Lower leg skin (tissue), 4 donors: ENCODE results near the gene NKAIN4. TPM values are rescaled to one million over a fixed set of nuclear protein-coding genes. Genes with fewer than 3 reads are reported as not detected.

Experiments
- DNase-seq, 2 donors: peaks; one replicate each; pipeline ENCODE4 v3.0.0-alpha.2; 2019; ENCODE audit warnings: low spot score in 2 of 2
- H3K4me3 ChIP-seq: fragments of 200-600 bp; sonication (generic); 2 replicates; pipeline ENCODE4 v1.5.1; 2017; ENCODE audit warnings: mild to moderate bottlenecking, low read depth; ENCODE audit not compliant: poor library complexity, severe bottlenecking
- POLR2A ChIP-seq, 2 donors: fragments of 450-650 bp; IDR thresholded peaks; one replicate each; pipeline ENCODE4 v1.6.1; 2016 to 2017; ENCODE audit warnings: antibody characterized with exemption in 2 of 2, mild to moderate bottlenecking in 1 of 2, moderate library complexity in 1 of 2
- WGBS, 2 donors: methylation state at CpG; one replicate each; pipeline ENCODE4 v1.1.5; 2018; 5-methylcytosine and 5-hydroxymethylcytosine counted together
- intact Hi-C: fragments of 100-400 bp; cut with DNase I; formaldehyde crosslinking; loops from one replicate; pipeline ENCODE4 v1.15.0; 2023; ENCODE audit warnings: low total_unique reads
- total RNA-seq, 4 donors: library from RNA; depleted of rRNA; stranded (reverse); fragments of >200 nt; gene quantifications; one replicate each; pipeline ENCODE4 v1.1.0, GENCODE V29; 2016
- TF ChIP-seq, protein P1 (sequence below), 3 donors: fragments of 450-650 bp; IDR thresholded peaks; one replicate each; pipeline ENCODE4 v1.5.1; 2016; ENCODE audit warnings: antibody characterized with exemption in 3 of 3, mild to moderate bottlenecking in 3 of 3, moderate library complexity in 2 of 3

Gene NKAIN4
- total RNA-seq, 4 donors from 2014 or later, result 0.23 to 1.1 TPM; not detected in 2

DNA sequence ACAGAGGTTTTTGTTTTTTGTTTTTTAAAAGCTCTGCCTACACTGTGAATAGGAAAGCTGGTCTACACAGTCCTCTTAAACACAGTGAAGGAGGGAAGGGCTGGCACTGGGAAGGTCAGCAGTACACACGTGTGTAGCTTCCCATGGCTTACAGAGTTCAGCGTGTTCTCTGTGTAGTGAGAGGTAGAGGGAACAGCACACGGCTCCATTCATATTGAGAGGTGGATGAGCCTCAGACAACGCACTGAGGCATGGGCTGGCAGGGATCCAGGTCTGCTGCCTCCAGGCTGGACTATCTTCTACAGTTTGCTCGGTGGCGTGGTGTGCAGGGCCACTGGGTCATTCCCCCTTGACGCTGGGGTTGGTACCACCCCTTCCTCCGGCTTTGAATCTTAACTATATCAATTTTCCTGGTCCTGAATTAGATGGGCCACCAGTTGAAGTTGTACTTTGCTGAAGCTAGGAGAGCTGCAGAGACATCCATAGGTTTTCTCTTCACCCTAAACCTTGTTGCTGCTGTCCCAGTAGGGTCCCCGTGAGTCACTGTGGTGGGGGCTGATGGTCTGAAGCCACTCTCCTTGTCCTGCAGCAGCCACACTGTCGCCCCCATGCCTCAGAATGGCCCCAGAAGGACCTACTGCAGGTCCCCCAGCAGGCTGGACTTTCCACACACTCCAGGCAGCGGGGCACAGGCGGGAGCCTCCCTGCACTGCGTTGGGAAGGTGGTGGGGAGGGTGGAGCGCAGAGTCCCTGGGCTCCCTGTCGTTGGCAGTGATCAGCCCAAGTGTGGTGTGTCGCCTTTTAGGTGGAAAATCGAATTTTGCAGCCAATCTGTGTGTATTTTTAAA lies 20.3 kb upstream of the NKAIN4 start:
- TF ChIP-seq, protein P1, sequence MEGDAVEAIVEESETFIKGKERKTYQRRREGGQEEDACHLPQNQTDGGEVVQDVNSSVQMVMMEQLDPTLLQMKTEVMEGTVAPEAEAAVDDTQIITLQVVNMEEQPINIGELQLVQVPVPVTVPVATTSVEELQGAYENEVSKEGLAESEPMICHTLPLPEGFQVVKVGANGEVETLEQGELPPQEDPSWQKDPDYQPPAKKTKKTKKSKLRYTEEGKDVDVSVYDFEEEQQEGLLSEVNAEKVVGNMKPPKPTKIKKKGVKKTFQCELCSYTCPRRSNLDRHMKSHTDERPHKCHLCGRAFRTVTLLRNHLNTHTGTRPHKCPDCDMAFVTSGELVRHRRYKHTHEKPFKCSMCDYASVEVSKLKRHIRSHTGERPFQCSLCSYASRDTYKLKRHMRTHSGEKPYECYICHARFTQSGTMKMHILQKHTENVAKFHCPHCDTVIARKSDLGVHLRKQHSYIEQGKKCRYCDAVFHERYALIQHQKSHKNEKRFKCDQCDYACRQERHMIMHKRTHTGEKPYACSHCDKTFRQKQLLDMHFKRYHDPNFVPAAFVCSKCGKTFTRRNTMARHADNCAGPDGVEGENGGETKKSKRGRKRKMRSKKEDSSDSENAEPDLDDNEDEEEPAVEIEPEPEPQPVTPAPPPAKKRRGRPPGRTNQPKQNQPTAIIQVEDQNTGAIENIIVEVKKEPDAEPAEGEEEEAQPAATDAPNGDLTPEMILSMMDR (IDR thresholded peaks at IDR 0.05), result no peak
- no peak for TF ChIP-seq POLR2A (IDR thresholded peaks at IDR 0.05)
- DNase-seq, result no peak
- intact Hi-C loops, result no loop called here
- no peak overlapping the region for H3K4me3 ChIP-seq
- 69% methylated on average over 17 of the region's 17 CpGs for WGBS, 2 donors

DNA sequence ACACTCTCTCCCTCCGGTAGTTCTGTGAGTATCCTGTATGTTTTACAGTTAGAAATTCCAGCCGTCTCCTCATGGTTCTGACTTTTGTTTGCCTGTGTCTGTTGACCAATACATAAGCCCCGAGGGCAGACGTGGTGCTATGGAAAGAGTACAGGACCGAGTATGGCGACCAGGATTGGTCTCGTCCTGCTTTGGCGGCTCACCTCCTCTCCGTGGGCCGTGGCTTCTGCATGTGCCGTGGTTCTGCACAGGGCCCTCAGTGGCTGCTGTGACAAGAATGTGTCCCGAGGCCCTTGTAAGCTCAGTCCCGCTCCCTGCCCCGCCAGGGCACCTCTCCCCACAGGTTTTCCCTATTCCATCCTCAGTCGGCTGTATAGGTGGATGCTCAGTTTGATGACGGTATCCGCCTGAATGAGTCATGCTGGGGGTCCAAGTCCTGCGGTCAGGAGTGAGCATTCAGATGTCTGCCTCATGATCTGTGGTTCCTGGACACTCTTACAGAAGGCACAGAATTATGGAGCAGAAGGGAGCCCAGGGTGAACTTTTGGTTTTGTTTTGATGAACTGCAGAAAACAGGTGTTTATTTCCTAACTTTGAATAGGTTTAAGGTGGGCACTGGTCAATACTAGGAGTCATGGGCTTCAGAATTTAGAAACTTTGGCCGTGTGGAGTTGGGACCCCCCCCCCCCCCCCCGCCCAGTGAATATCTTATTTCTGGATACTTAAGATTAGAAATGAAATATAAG lies 19.5 kb upstream of the NKAIN4 start:
- H3K4me3 ChIP-seq, result no peak overlapping the region
- no peak for DNase-seq
- 25 to 28% methylated on average over 20 of the region's 20 CpGs for WGBS, 2 donors
- no peak for TF ChIP-seq POLR2A (IDR thresholded peaks at IDR 0.05)
- TF ChIP-seq, protein P1 (IDR thresholded peaks at IDR 0.05), result no peak
- intact Hi-C loops, result no loop called here

DNA sequence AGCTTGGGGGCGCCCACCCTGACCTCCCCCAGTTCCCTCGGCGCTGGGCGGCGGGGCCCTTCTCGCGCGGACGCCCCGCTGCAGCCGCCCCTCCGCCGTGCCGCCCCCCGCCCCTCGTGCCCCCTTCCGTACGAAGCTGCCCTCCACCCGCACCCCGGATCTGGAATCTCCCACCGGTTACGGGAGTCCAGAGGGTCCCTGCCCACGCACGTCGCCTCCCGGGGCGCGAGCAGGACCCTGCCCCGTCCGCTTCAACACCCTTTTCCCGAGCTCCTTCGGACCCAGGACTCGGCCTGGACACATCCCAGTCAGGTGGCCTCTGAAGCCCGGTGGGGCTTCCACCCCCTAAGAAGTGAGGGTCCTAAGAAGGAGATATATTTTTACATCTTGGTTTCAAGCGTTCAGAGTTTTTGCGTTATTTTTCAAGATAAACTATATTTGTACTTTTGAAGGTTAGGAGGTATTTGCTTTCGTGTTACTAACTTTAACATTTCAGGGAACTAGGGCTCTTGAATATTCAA lies 18.9 kb upstream of the NKAIN4 start:
- TF ChIP-seq POLR2A (IDR thresholded peaks at IDR 0.05), result no peak
- TF ChIP-seq, protein P1 (IDR thresholded peaks at IDR 0.05), result no peak
- DNase-seq, result no peak
- WGBS, 2 donors, result 0% methylated on average over 14 to 22 of the region's 37 CpGs
- intact Hi-C loops, result no loop called here
- H3K4me3 ChIP-seq, result peak overlapping the region; percentile 96

DNA sequence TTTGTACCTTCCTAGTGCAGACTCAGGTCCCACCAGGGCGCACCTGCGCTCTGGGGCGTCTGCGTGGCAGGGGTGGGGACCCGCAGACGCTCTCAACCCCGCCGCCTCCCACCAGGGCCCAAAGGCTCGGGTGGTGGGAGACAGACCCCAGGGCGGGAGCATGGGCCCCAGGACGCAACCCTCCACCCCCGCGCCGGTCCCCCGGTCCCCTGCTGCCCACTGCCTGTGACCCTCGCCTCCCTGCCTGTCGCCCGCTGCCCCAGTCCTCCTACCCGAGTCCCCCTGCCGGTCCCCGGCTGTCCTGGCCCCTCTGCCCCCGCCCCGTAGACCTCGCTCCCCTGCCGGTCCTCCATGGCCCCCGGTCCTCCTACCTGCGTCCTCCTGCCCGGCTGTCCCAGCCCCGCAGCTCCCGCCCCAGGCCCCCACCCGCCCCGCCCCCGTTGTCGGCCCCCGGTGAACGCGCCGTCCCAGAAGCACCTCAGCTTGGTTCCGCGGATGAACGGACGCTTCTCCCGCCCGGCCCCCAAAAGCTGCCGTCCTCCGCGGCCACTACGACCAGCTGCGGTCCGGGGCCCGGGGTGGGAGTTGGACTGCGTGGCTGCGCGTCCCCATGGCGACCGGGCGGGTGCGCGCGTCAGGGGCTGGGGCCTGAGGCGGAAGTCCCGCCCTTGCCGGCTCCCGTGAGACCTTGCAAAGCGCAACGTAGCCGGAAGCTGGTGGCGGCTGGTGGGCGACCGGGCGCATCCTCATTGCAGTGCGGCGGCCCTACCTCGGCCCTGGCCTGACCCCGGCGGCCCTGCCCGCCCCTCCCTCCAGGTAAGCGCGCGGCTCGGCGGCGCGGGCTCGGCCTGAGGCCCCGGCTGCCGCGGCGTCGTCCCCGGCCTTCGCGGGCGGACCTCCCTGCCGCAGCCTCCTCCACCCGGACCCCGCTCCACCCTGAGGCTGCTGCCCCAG lies 18.1 kb upstream of the NKAIN4 start, which contains the start of gene ARFGAP1:
TSS of gene ARFGAP1 (plus strand) at position 709 of the 954 bp plus-strand sequence. CDS start 2,768 bp downstream, outside the sequence.
- peak within 1 kb of the TSS; percentile 96 for H3K4me3 ChIP-seq
- intact Hi-C loops, result no loop called here
- no peak for TF ChIP-seq POLR2A (IDR thresholded peaks at IDR 0.05)
- TF ChIP-seq, protein P1 (IDR thresholded peaks at IDR 0.05), result no peak
- 1 to 2% methylated on average over 47 to 62 of the region's 97 CpGs for WGBS, 2 donors
- peak; percentile 77 to 97 for DNase-seq
